GM06990 (cell line): ENCODE results near the gene ADAMTSL5.

Source experiments
- DNase-seq: peaks from one replicate; pipeline ENCODE4 v3.0.0-alpha.2; 2011; ENCODE audit not compliant: insufficient read length; ENCODE audit errors: extremely low read depth
- H3K27me3 ChIP-seq: replicated peaks from 2 replicates; pipeline ENCODE4 v1.6.0; 2011; ENCODE audit warnings: low read length; ENCODE audit not compliant: control insufficient read depth, insufficient read depth
- H3K36me3 ChIP-seq: 2 replicates; pipeline ENCODE4 v1.5.1; 2011; ENCODE audit warnings: low read length; ENCODE audit not compliant: control insufficient read depth, insufficient read depth
- H3K4me3 ChIP-seq: replicated peaks from 2 replicates; pipeline ENCODE4 v1.5.1; 2011; ENCODE audit warnings: low read depth, mild to moderate bottlenecking, control low read depth, low read length
- CTCF ChIP-seq: IDR thresholded peaks from 2 replicates; pipeline ENCODE4 v1.5.1; 2011; ENCODE audit warnings: low read length, control low read depth, mild to moderate bottlenecking, inconsistent platforms; ENCODE audit not compliant: insufficient read depth, poor library complexity, severe bottlenecking

ADAMTSL5 gene

DNA sequence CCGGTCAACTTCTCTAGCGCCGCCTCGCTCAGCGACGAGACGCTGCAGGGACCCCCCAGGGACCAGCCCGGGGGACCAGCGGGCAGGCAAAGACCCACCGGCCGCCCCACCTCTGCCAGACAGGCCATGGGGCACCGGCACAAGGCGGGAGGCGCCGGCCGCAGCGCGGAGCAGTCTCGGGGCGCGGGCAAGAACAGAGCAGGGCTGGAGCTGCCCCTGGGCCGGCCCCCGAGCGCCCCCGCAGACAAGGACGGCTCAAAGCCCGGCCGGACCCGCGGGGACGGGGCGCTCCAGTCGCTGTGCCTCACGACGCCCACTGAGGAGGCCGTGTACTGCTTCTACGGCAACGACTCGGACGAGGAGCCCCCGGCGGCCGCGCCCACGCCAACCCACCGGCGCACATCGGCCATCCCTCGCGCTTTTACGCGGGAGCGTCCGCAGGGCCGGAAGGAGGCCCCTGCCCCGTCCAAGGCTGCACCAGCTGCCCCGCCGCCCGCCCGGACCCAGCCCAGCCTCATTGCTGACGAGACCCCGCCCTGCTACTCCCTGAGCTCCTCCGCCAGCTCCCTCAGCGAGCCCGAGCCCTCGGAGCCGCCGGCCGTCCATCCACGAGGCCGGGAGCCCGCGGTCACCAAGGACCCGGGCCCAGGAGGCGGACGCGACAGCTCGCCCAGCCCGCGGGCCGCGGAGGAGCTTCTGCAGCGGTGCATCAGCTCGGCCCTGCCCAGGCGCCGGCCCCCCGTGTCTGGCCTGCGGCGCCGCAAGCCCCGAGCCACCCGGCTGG, 45.1 kb downstream of the ADAMTSL5 start:
- DNase-seq: peak; percentile 16
- no peak overlapping the region for H3K4me3 ChIP-seq
- H3K27me3 ChIP-seq: no peaks in the 10 kb centered on the region; the same call in 1 of the 2 replicates
- no peak for TF ChIP-seq CTCF
- no peaks in the 10 kb centered on the region for H3K36me3 ChIP-seq

- TF ChIP-seq CTCF: no peak
- Histone ChIP-seq H3K4me3 (no peak overlapping the region), H3K36me3 (no peaks in the 10 kb centered on the region), H3K27me3 (no peaks in the 10 kb centered on the region; the same call in 1 of the 2 replicates)
- no peak for DNase-seq
These were observed 45.7 kb downstream of the ADAMTSL5 start for GRCh38 chr19:1467215-1467489.

GRCh38 chr19:1466461-1467214, 46.2 kb downstream of the ADAMTSL5 start:
- no peak for TF ChIP-seq CTCF
- H3K36me3 ChIP-seq: no peaks in the 10 kb centered on the region
- peak; percentile 21 for DNase-seq
- no peaks in the 10 kb centered on the region; the same call in 1 of the 2 replicates for H3K27me3 ChIP-seq
- H3K4me3 ChIP-seq: no peak overlapping the region

- H3K4me3 ChIP-seq: no peak overlapping the region
- DNase-seq: peak; percentile 15
- H3K27me3 ChIP-seq: no peaks in the 10 kb centered on the region; the same call in 1 of the 2 replicates
- no peaks in the 10 kb centered on the region for H3K36me3 ChIP-seq
- TF ChIP-seq CTCF: no peak
These were observed 46.8 kb downstream of the ADAMTSL5 start for GRCh38 chr19:1466018-1466460.

- H3K36me3 ChIP-seq: no peaks in the 10 kb centered on the region
- H3K4me3 ChIP-seq: no peak overlapping the region
- H3K27me3 ChIP-seq: no peaks in the 10 kb centered on the region; the same call in 1 of the 2 replicates
- no peak for DNase-seq
- TF ChIP-seq CTCF: peak; percentile 38
These were observed 47.4 kb downstream of the ADAMTSL5 start for GRCh38 chr19:1465191-1466016.
